HG03025 (cell line): ENCODE results near the gene FAM174C.
"Not testable (repeated sequence)": the region's sequence is repeated elsewhere in the genome, so short reads cannot be mapped to it uniquely, and the experiment has no call there.

ENCODE experiments used
- ATAC-seq: cut with Tn5 transposase; IDR thresholded peaks from one replicate; pipeline ENCODE4 v1.9.1; 2021; ENCODE audit warnings: mild to moderate bottlenecking, moderate library complexity; ENCODE audit not compliant: unreplicated experiment, low FRiP score

The FAM174C gene

GRCh38 chr19:1237027-1237659 lies 38.2 kb upstream of the FAM174C start:
- no peak for ATAC-seq

GRCh38 chr19:1237754-1238368 lies 37.5 kb upstream of the FAM174C start, which contains the start of gene CBARP:
TSS of gene CBARP (minus strand) at chr19:1238005. CDS start at chr19:1236100, 1,905 bp downstream.
- ATAC-seq: no peak

- ATAC-seq: no peak
These were observed 36.7 kb upstream of the FAM174C start for GRCh38 chr19:1238369-1239303.

- no peak for ATAC-seq
These were observed 35.9 kb upstream of the FAM174C start for GRCh38 chr19:1239420-1239795.

GRCh38 chr19:1239796-1240737 lies 35.3 kb upstream of the FAM174C start:
- no peak for ATAC-seq

GRCh38 chr19:1240925-1241324 lies 34.4 kb upstream of the FAM174C start:
- ATAC-seq: no peak

- no peak for ATAC-seq
These were observed 33.8 kb upstream of the FAM174C start, which contains the start of gene ATP5F1D for GRCh38 chr19:1241417-1242095. TSS of gene ATP5F1D (plus strand) at chr19:1241751. CDS start at chr19:1241851, 100 bp downstream.

GRCh38 chr19:1243768-1244692 lies 31.3 kb upstream of the FAM174C start:
- no peak for ATAC-seq

- no peak for ATAC-seq
These were observed 30.5 kb upstream of the FAM174C start for GRCh38 chr19:1244693-1245451.

- ATAC-seq: no peak
These were observed 29.7 kb upstream of the FAM174C start for GRCh38 chr19:1245494-1246264.

GRCh38 chr19:1246265-1247087 lies 28.9 kb upstream of the FAM174C start:
- ATAC-seq: not testable (repeated sequence)

GRCh38 chr19:1247748-1248138 lies 27.6 kb upstream of the FAM174C start:
- ATAC-seq: no peak

GRCh38 chr19:1248139-1248785 lies 27.1 kb upstream of the FAM174C start, which contains the start of gene MIDN:
TSS of gene MIDN (plus strand) at chr19:1248583. CDS start at chr19:1250297, 1,714 bp downstream.
- ATAC-seq: peak; percentile 2

GRCh38 chr19:1248786-1249297 lies 26.5 kb upstream of the FAM174C start:
- peak; percentile 24 for ATAC-seq

GRCh38 chr19:1249298-1249989 lies 25.9 kb upstream of the FAM174C start:
- peak; percentile 38 for ATAC-seq
